ENCODE results near the gene APP.

DNA sequence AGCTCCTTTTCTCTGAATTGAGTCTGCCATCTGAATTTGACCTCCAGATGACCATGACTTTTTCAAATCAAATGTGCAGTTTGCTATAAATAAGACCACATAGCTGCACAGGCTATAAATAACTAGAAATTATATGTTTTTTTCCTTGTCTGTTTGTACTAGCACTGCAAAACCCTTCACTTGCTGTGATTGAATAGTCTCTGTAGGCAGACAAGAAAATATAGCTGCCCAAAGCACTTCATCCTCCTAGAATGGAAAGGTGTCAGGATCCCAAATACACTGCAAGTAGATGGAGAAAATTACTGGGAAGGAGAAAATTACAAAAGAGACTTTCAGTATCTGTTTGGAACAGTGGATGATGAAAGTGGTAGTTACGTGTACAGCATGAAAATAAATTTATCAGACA, 175.8 kb downstream of the APP start:
- TF ChIP-seq, protein P1, sequence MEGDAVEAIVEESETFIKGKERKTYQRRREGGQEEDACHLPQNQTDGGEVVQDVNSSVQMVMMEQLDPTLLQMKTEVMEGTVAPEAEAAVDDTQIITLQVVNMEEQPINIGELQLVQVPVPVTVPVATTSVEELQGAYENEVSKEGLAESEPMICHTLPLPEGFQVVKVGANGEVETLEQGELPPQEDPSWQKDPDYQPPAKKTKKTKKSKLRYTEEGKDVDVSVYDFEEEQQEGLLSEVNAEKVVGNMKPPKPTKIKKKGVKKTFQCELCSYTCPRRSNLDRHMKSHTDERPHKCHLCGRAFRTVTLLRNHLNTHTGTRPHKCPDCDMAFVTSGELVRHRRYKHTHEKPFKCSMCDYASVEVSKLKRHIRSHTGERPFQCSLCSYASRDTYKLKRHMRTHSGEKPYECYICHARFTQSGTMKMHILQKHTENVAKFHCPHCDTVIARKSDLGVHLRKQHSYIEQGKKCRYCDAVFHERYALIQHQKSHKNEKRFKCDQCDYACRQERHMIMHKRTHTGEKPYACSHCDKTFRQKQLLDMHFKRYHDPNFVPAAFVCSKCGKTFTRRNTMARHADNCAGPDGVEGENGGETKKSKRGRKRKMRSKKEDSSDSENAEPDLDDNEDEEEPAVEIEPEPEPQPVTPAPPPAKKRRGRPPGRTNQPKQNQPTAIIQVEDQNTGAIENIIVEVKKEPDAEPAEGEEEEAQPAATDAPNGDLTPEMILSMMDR (IDR thresholded peaks at IDR 0.05; ENCODE audit: borderline replicate concordance, extremely low read depth, low read length, poor library complexity, severe bottlenecking), result no peak
- no peak for TF ChIP-seq EZH2 (IDR thresholded peaks at IDR 0.05; ENCODE audit: borderline replicate concordance, low read depth, low read length, severe bottlenecking)
